Measurements from ENCODE around the gene FBXW2.

DNA sequence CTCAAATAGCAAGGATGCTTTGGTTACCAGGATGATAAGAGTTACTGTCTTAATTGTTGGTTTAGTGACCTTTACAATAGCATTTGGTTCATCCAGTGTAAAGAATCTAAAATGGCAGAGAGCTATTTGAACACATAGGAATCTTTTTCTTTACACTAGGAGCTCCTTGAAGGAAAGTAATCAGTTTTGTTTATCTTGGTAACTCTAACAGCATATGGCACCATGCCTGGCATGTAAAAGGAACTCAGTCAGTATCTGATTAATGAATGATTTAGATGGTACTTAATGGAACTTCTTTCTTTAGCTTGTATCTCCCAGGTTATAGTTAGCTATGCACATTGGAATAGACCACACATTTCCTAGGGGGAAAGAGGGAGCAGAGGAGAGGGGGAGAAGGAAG lies 39.6 kb upstream of the FBXW2 start:
- TF ChIP-seq, protein P1, sequence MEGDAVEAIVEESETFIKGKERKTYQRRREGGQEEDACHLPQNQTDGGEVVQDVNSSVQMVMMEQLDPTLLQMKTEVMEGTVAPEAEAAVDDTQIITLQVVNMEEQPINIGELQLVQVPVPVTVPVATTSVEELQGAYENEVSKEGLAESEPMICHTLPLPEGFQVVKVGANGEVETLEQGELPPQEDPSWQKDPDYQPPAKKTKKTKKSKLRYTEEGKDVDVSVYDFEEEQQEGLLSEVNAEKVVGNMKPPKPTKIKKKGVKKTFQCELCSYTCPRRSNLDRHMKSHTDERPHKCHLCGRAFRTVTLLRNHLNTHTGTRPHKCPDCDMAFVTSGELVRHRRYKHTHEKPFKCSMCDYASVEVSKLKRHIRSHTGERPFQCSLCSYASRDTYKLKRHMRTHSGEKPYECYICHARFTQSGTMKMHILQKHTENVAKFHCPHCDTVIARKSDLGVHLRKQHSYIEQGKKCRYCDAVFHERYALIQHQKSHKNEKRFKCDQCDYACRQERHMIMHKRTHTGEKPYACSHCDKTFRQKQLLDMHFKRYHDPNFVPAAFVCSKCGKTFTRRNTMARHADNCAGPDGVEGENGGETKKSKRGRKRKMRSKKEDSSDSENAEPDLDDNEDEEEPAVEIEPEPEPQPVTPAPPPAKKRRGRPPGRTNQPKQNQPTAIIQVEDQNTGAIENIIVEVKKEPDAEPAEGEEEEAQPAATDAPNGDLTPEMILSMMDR (IDR thresholded peaks at IDR 0.05; ENCODE audit: insufficient read depth, low read length): no peak
- no peak for TF ChIP-seq POLR2AphosphoS5 (IDR thresholded peaks at IDR 0.05; ENCODE audit: low read depth)

Measured in HL-60 (cell line).